ENCODE results near the gene CES1. TPM values are rescaled to one million over a fixed set of nuclear protein-coding genes. Genes with fewer than 3 reads are reported as not detected.
"Not testable (repeated sequence)": the region's sequence is repeated elsewhere in the genome, so short reads cannot be mapped to it uniquely, and the experiment has no call there.

The CES1 gene
- polyA plus RNA-seq, 3 donors: 2.2 to 5.4 (median 3.7) TPM

- DNase-seq (ENCODE audit: extremely low read depth in 1 of 11, low read depth in 9 of 11, low spot score in 4 of 11): no peak
Observed at GRCh38 chr16:55809851-55810250, 23.0 kb downstream of the CES1 start.

GRCh38 chr16:55809386-55809785, 23.5 kb downstream of the CES1 start:
- DNase-seq (ENCODE audit: extremely low read depth in 1 of 11, low read depth in 9 of 11, low spot score in 4 of 11): no peak

GRCh38 chr16:55808286-55808685, 24.6 kb downstream of the CES1 start:
- DNase-seq (ENCODE audit: extremely low read depth in 1 of 11, low read depth in 9 of 11, low spot score in 4 of 11): not testable (repeated sequence)

GRCh38 chr16:55805104-55805503, 27.8 kb downstream of the CES1 start:
- not testable (repeated sequence) for DNase-seq (ENCODE audit: extremely low read depth in 1 of 11, low read depth in 9 of 11, low spot score in 4 of 11)

- not testable (repeated sequence) for DNase-seq (ENCODE audit: extremely low read depth in 1 of 11, low read depth in 9 of 11, low spot score in 4 of 11)
Observed at GRCh38 chr16:55803681-55804080, 29.2 kb downstream of the CES1 start.

GRCh38 chr16:55792934-55793374, 39.9 kb downstream of the CES1 start:
- not testable (repeated sequence) for DNase-seq (ENCODE audit: extremely low read depth in 1 of 11, low read depth in 9 of 11, low spot score in 4 of 11)

GRCh38 chr16:55791512-55791911, 41.4 kb downstream of the CES1 start:
- DNase-seq (ENCODE audit: extremely low read depth in 1 of 11, low read depth in 9 of 11, low spot score in 4 of 11): not testable (repeated sequence)

- not testable (repeated sequence) for DNase-seq (ENCODE audit: extremely low read depth in 1 of 11, low read depth in 9 of 11, low spot score in 4 of 11)
Observed at GRCh38 chr16:55790240-55790639, 42.7 kb downstream of the CES1 start.

GRCh38 chr16:55782793-55783091, 50.2 kb downstream of the CES1 start:
- DNase-seq (ENCODE audit: extremely low read depth in 1 of 11, low read depth in 9 of 11, low spot score in 4 of 11): not testable (repeated sequence)

- not testable (repeated sequence) for DNase-seq (ENCODE audit: extremely low read depth in 1 of 11, low read depth in 9 of 11, low spot score in 4 of 11)
Observed at GRCh38 chr16:55782091-55782792, 50.7 kb downstream of the CES1 start.

- DNase-seq (ENCODE audit: extremely low read depth in 1 of 11, low read depth in 9 of 11, low spot score in 4 of 11): not testable (repeated sequence)
Observed at GRCh38 chr16:55781456-55781855, 51.4 kb downstream of the CES1 start.

GRCh38 chr16:55780095-55780407, 52.8 kb downstream of the CES1 start:
- not testable (repeated sequence) for DNase-seq (ENCODE audit: extremely low read depth in 1 of 11, low read depth in 9 of 11, low spot score in 4 of 11)

- no peak for DNase-seq (ENCODE audit: extremely low read depth in 1 of 11, low read depth in 9 of 11, low spot score in 4 of 11)
Observed at GRCh38 chr16:55779402-55780094, 53.3 kb downstream of the CES1 start.

- DNase-seq (ENCODE audit: extremely low read depth in 1 of 11, low read depth in 9 of 11, low spot score in 4 of 11): no peak
Observed at GRCh38 chr16:55778757-55779156, 54.1 kb downstream of the CES1 start.

- no peak for DNase-seq (ENCODE audit: extremely low read depth in 1 of 11, low read depth in 9 of 11, low spot score in 4 of 11)
Observed at GRCh38 chr16:55775857-55776256, 57.0 kb downstream of the CES1 start.

- no peak for DNase-seq (ENCODE audit: extremely low read depth in 1 of 11, low read depth in 9 of 11, low spot score in 4 of 11)
Observed at GRCh38 chr16:55773859-55774549, 58.9 kb downstream of the CES1 start.

- DNase-seq (ENCODE audit: extremely low read depth in 1 of 11, low read depth in 9 of 11, low spot score in 4 of 11): no peak
Observed at GRCh38 chr16:55765161-55765560, 67.7 kb downstream of the CES1 start.

- peak in 10 of 11 donors; percentile 12 to 70 (median 37) for DNase-seq (ENCODE audit: extremely low read depth in 1 of 11, low read depth in 9 of 11, low spot score in 4 of 11)
Observed at GRCh38 chr16:55760310-55761001, 72.4 kb downstream of the CES1 start.

- DNase-seq (ENCODE audit: extremely low read depth in 1 of 11, low read depth in 9 of 11, low spot score in 4 of 11): not testable (repeated sequence)
Observed at GRCh38 chr16:55759965-55760309, 73.0 kb downstream of the CES1 start.

Measured in renal cortex interstitium (tissue), 11 donors.